ENCODE data around the gene NEU1.
"Not testable (repeated sequence)": the region's sequence is repeated elsewhere in the genome, so short reads cannot be mapped to it uniquely, and the experiment has no call there.

DNA sequence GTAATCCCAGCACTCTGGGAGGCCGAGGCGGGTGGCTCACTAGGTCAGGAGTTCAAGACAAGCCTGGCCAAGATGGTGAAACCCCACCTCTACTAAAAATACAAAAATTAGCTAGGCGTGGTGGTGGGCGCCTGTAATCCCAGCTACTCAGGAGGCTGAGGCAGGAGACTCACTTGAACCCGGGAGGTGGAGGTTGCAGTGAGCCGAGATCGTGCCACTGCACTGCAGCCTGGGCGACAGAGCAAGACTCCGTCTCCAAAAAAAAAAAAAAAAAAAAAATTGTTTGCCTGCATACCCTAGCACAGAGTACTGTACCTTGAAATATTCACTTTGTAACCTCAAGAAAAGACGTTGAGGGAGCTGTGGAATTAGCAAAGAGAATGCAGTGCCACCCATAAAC, 42.2 kb downstream of the NEU1 start:
- TF ChIP-seq, protein P1, sequence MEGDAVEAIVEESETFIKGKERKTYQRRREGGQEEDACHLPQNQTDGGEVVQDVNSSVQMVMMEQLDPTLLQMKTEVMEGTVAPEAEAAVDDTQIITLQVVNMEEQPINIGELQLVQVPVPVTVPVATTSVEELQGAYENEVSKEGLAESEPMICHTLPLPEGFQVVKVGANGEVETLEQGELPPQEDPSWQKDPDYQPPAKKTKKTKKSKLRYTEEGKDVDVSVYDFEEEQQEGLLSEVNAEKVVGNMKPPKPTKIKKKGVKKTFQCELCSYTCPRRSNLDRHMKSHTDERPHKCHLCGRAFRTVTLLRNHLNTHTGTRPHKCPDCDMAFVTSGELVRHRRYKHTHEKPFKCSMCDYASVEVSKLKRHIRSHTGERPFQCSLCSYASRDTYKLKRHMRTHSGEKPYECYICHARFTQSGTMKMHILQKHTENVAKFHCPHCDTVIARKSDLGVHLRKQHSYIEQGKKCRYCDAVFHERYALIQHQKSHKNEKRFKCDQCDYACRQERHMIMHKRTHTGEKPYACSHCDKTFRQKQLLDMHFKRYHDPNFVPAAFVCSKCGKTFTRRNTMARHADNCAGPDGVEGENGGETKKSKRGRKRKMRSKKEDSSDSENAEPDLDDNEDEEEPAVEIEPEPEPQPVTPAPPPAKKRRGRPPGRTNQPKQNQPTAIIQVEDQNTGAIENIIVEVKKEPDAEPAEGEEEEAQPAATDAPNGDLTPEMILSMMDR (optimal IDR thresholded peaks at IDR 0.05 in 1 of 3, IDR thresholded peaks at IDR 0.05 in 1 of 3, conservative IDR thresholded peaks at IDR 0.05 in 1 of 3; ENCODE audit: extremely low read depth in 1 of 3, insufficient read depth in 2 of 3, low read length in 3 of 3), result not testable (repeated sequence)
- not testable (repeated sequence) for TF ChIP-seq EZH2 (IDR thresholded peaks at IDR 0.05; ENCODE audit: low read length)

Measured in keratinocyte (primary cell).